Adrenal gland (tissue), 12 donors: ENCODE results near the gene SUCLG1. TPM values are rescaled to one million over a fixed set of nuclear protein-coding genes. Genes with fewer than 3 reads are reported as not detected.

Experiments
- DNase-seq, 7 donors: peaks; one replicate each; pipeline ENCODE4 v3.0.0-alpha.2; 2019 to 2020
- H3K27ac ChIP-seq, 5 donors: fragments of 200-600 bp; sonication (generic) in 4 of 5; 1 replicate in 3 of 5; 2 replicates in 2 of 5; pipeline versions ENCODE4 v1.5.1 to v1.8.0; 2016 to 2020; ENCODE audit warnings: mild to moderate bottlenecking in 1 of 5
- H3K27me3 ChIP-seq: fragments of 200-600 bp; 2 replicates; pipeline ENCODE4 v1.8.0; 2021
- H3K36me3 ChIP-seq, 2 donors: fragments of 200-600 bp; replicated peaks in 1 of 2; 1 replicate in 1 of 2; 2 replicates in 1 of 2; pipeline versions ENCODE4 v1.5.1 to v1.8.0; 2018 to 2022
- H3K4me1 ChIP-seq, 2 donors: fragments of 200-600 bp; replicated peaks in 1 of 2; 1 replicate in 1 of 2; 2 replicates in 1 of 2; pipeline versions ENCODE4 v1.5.1 to v1.8.0; 2018 to 2021
- H3K4me3 ChIP-seq, 4 donors: fragments of 200-600 bp; sonication (generic) in 3 of 4; one replicate each; pipeline ENCODE4 v1.5.1; 2016 to 2018
- H3K9me3 ChIP-seq, 3 donors: fragments of 200-600 bp; sonication (generic) in 1 of 3; replicated peaks in 1 of 3; 1 replicate in 2 of 3; 2 replicates in 1 of 3; pipeline versions ENCODE4 v1.5.1 to v1.8.0; 2016 to 2021
- POLR2A ChIP-seq, 2 donors: fragments of 450-650 bp; IDR thresholded peaks; one replicate each; pipeline ENCODE4 v1.6.1; 2017; ENCODE audit warnings: antibody characterized with exemption in 2 of 2, mild to moderate bottlenecking in 2 of 2, moderate library complexity in 1 of 2
- WGBS, 4 donors: extraction: QIAGEN DNeasy Blood & Tissue Kit in 2 of 4; methylation state at CpG; one replicate each; pipeline versions ENCODE4 v1.1.5 to v1.1.7; 2013 to 2017; 5-methylcytosine and 5-hydroxymethylcytosine counted together
- intact Hi-C, 2 donors: fragments of 100-400 bp; cut with DNase I; formaldehyde crosslinking; loops; one replicate each; pipeline versions ENCODE4 v1.14.1 to v1.15.0; 2022 to 2023
- polyA plus RNA-seq, 3 donors: library from polyadenylated mRNA; stranded (reverse); fragments of 200-250 nt in 2 of 3; fragments of 350-450 nt in 1 of 3; fragmentation: Illumina TruSeq in 1 of 3; extraction: RNeasy Lipid Tissue Mini Kit (QIAGEN cat#74804) in 1 of 3; gene quantifications; one replicate each; pipeline ENCODE4 v1.2.3, GENCODE V29; 2013 to 2014
- total RNA-seq, 9 donors: library from RNA; depleted of rRNA in 4 of 9; stranded (reverse); fragments of >200 nt in 4 of 9; fragments of 120-200 nt in 1 of 9; fragmentation: NEBNext Ultra II Directional in 1 of 9; extraction: Animal tissue kit (Norgen Biotek cat#: 25700) in 1 of 9; gene quantifications; one replicate each; pipeline versions ENCODE4 v1.1.0 to v1.2.4, GENCODE V29; 2013 to 2023
- TF ChIP-seq, protein P1 (sequence below), 6 experiments: fragments of 450-650 bp in 4 of 6; fragments of 200-600 bp in 2 of 6; sonication (generic) in 1 of 6; IDR thresholded peaks; 1 replicate in 5 of 6; 2 replicates in 1 of 6; pipeline versions ENCODE4 v1.5.1 to v1.8.0; 2016 to 2021; ENCODE audit warnings: antibody characterized with exemption in 6 of 6, mild to moderate bottlenecking in 2 of 6, moderate library complexity in 1 of 6
- donor health status: healthy with polysubstance abuse.
- donor health status: Bipolar disorder and iron deficiency.
- donor health status: DM: yes; HTN: yes; CAD: no.
- donor health status: DM: no; HTN: no; CAD: no.
- donor health status: DM: no; HTN: no; CAD: no.
- donor health status: DM: yes; HTN: yes; CAD: no.

SUCLG1 gene
- total and polyA plus RNA-seq, 12 donors: 42.5 to 270 (median 86.1) TPM

DNA sequence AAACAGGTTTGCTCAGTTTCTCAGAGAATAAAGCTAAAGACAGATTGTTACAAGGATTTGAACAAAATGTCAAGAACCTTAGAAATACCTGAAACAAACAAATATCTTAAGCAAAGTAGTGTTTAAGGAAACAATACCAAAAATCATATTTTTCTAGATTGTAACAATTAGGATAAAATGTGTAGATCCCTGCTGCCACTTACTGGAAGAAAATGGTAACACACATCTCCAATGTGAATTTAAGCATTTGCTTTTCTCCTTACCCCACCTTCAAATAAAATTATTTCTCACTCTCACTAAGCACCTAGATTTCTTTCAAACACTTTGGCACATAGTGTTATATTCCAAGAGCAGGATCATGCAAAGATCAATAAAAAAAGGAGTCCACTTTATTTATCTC is 34.9 kb downstream of the SUCLG1 start:
- Histone ChIP-seq H3K36me3 (peaks cover 0 to 25% of the 10 kb centered on the region in 2 donors), H3K27me3 (no peaks in the 10 kb centered on the region), H3K9me3 (no peaks in the 10 kb centered on the region), H3K4me1 (peaks cover 0 to 4% of the 10 kb centered on the region in 2 donors), H3K27ac (no peak overlapping the region), H3K4me3 (no peak overlapping the region)
- DNase-seq: no peak
- TF ChIP-seq, protein P1, sequence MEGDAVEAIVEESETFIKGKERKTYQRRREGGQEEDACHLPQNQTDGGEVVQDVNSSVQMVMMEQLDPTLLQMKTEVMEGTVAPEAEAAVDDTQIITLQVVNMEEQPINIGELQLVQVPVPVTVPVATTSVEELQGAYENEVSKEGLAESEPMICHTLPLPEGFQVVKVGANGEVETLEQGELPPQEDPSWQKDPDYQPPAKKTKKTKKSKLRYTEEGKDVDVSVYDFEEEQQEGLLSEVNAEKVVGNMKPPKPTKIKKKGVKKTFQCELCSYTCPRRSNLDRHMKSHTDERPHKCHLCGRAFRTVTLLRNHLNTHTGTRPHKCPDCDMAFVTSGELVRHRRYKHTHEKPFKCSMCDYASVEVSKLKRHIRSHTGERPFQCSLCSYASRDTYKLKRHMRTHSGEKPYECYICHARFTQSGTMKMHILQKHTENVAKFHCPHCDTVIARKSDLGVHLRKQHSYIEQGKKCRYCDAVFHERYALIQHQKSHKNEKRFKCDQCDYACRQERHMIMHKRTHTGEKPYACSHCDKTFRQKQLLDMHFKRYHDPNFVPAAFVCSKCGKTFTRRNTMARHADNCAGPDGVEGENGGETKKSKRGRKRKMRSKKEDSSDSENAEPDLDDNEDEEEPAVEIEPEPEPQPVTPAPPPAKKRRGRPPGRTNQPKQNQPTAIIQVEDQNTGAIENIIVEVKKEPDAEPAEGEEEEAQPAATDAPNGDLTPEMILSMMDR (IDR thresholded peaks at IDR 0.05): peak; percentile 15 to 50 (median 28)
- no peak for TF ChIP-seq POLR2A (IDR thresholded peaks at IDR 0.05)
- intact Hi-C loops: no loop called here

DNA sequence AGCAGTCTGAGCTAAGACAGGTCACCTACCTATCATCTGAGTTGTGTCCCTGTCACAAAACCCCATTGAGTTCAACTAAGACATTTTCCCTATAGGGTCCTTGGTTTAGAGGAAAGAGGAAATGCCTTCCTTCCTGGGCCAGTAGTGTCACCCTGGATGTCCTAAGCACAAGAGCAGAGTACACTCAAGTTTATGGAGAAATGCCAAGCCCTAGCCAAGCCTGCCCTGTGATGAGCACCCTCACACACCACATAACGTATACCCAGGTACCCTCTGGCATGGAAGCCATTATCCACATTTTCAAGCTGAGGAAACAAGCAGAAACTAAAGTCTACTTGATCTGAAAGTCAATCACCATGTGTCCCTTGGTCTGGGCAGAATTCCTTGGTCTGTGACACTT is 37.3 kb downstream of the SUCLG1 start:
- H3K9me3 ChIP-seq: no peaks in the 10 kb centered on the region
- H3K4me1 ChIP-seq: no peaks in the 10 kb centered on the region
- H3K27ac ChIP-seq: no peak overlapping the region
- DNase-seq: no peak
- peaks cover 0 to 23% of the 10 kb centered on the region in 2 donors for H3K36me3 ChIP-seq
- no peak for TF ChIP-seq POLR2A (IDR thresholded peaks at IDR 0.05)
- TF ChIP-seq, protein P1 (IDR thresholded peaks at IDR 0.05): no peak
- 92 to 100% (median 96%) methylated on average over 1 of the region's 1 CpG for WGBS, 4 donors
- H3K27me3 ChIP-seq: no peaks in the 10 kb centered on the region
- H3K4me3 ChIP-seq: no peak overlapping the region
- intact Hi-C loops: no loop called here

DNA sequence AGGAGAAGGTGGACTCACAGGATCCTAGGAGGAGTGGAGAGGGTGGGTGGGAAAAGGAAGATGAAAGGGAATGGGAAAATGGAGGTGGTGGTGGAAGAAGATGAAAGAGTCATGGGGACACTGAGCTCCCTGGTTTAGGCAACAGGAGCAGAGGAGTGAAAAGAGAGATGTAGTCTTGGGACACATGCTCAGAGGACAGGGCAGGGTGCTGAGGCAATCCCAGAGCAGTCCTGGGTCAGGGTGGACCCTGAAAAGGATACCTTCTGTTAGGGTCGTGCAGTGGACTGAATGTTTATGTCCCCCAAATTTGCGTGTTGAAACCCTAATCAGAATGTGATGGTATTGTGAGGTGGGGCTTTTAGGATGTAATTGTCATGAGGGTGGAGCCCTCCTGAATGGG is 37.9 kb downstream of the SUCLG1 start:
- TF ChIP-seq, protein P1 (IDR thresholded peaks at IDR 0.05): no peak
- no peak for TF ChIP-seq POLR2A (IDR thresholded peaks at IDR 0.05)
- Histone ChIP-seq H3K27ac (no peak overlapping the region), H3K36me3 (peaks cover 0 to 23% of the 10 kb centered on the region in 2 donors), H3K9me3 (no peaks in the 10 kb centered on the region), H3K4me3 (no peak overlapping the region), H3K4me1 (no peaks in the 10 kb centered on the region), H3K27me3 (no peaks in the 10 kb centered on the region)
- no peak for DNase-seq
- WGBS, 4 donors: 87 to 95% (median 95%) methylated on average over 2 of the region's 2 CpGs
- intact Hi-C loops: no loop called here

DNA sequence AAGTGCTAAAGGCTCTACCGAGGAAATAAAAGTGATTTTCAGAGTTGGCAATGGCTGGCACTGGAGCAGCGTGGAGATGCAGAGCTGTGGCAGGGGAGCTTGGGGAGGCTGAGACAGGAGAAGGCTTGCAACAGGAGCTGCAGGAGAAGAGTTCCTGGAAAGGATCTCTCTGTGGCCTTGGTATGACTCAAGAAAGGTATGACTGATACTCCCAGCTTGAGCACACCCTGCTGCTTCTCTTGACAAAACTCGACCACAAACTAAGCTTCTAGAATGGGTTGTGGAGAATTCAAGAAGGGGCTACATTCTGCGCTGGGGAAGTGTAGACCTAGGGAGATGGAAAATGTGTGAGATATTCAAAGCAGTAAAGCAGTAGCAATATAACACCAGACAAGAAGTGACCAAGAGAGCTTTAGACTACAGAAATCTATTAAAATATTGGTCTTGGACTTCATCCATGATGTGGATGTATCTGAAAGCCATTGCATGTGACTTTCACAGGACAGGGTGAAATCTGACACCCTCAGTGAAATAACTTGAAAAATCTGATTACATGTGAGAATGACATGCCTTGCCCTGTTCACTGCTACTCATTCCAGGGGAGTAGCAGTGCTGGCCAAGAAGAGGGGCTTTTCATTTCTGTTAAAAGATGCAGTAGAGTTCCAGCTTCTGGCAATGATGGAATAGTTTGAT is 41.5 kb downstream of the SUCLG1 start:
- 82 to 84% (median 83%) methylated on average over 4 of the region's 4 CpGs for WGBS, 4 donors
- intact Hi-C loops: no loop called here
- H3K27ac ChIP-seq: no peak overlapping the region
- no peaks in the 10 kb centered on the region for H3K36me3 ChIP-seq
- no peak for DNase-seq
- TF ChIP-seq POLR2A (IDR thresholded peaks at IDR 0.05): no peak
- TF ChIP-seq, protein P1 (IDR thresholded peaks at IDR 0.05): no peak
- no peak overlapping the region for H3K4me3 ChIP-seq
- H3K27me3 ChIP-seq: no peaks in the 10 kb centered on the region
- H3K9me3 ChIP-seq: no peaks in the 10 kb centered on the region
- H3K4me1 ChIP-seq: no peaks in the 10 kb centered on the region
